ENCODE measurements around the gene FAM3B. TPM values are rescaled to one million over a fixed set of nuclear protein-coding genes. Genes with fewer than 3 reads are reported as not detected.

The FAM3B gene
- total RNA-seq, 1 donor from 2014 or later, result 0.90 TPM

DNA sequence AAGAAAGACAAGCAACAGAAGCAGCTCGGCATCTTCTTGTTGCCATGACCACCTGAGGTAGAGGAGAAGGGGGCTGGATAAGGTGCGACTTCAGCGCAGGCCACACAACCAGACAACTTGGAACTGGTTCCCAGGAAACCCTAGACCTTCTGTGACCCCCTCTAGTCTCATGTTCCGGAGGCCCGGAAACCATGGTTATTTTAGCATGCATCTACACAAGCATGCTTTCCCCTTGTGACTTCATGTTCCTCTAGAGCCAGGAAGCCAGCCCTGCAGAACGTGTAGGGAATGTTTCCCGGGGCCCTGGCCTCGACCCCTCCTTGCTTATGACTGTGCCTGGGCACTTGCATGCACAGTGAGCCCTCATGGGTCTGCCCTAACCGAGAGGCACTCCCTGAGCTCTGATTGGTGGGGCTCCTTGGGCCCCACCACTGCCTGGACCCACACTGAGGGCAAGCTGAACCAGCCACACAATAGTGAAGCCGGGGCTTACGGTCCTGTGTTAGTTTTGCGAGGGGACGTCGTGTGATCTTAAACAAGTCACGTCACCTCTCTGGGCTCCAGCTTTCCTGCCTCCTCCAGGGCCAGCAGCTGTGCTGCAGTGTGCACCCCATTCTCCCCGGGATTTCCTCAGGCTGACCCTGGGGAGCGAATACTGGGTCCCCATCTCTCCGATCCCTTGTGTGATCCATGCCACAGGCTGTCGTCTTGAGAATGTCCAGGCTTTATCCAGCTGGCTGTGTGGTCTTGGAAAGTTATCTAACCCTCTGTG lies 33.2 kb downstream of the FAM3B start:
- peak; percentile 57 for DNase-seq (ENCODE audit: low spot score)

DNA sequence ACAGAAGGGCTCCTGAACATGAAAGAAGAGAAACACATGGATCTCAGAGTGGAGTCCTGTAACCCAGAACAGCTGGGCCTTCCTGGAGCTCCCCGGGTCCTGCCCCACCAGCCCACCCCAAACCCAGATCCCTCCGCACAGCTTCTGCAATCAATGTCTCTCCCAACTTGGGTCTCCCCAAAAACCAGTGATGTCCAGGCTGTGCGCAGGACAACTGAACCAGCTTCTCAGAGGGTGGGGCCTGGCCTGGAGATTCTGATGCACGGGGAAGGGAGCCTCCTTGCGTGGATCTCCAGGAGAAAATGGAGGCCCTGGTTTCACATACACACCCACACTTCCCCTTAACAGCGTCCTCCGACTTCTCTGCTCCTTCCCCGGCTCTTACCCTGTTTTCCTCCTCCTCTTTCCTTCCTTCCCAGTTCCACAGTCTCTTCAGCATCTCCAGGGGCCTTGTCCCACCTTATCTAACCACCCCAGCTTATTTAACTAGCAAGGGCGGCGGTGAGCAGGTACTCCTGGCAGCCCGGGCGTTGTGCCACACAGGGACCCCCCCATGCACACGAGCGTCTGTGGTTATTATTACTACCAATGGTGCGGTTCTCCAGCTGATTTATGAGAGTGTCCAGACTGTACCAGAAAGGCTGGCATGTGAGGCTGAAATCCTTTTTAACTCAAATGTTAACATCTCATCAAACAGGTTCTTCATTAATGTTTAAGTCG lies 34.0 kb downstream of the FAM3B start:
- peak; percentile 80 for DNase-seq (ENCODE audit: low spot score)

DNA sequence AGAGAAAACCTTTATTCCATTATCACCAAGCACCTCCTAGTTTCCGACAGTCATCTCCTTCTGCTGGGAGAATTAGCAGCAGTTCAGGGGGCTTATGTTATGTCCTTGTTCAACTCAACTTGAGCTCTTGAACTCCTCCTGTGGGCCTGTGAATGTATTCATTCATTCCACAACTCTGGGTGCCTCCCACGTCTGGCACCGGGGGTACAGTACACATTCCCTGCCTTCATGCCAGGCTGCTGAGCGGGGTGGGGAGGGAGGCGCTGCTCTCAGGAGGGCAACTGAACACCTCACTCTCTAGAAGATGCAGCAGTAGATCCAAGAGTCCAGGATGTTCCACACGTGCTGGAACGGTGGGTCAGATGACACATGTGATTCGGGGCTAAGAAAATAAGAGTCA lies 40.9 kb downstream of the FAM3B start:
- peak; percentile 77 for DNase-seq (ENCODE audit: low spot score)

DNA sequence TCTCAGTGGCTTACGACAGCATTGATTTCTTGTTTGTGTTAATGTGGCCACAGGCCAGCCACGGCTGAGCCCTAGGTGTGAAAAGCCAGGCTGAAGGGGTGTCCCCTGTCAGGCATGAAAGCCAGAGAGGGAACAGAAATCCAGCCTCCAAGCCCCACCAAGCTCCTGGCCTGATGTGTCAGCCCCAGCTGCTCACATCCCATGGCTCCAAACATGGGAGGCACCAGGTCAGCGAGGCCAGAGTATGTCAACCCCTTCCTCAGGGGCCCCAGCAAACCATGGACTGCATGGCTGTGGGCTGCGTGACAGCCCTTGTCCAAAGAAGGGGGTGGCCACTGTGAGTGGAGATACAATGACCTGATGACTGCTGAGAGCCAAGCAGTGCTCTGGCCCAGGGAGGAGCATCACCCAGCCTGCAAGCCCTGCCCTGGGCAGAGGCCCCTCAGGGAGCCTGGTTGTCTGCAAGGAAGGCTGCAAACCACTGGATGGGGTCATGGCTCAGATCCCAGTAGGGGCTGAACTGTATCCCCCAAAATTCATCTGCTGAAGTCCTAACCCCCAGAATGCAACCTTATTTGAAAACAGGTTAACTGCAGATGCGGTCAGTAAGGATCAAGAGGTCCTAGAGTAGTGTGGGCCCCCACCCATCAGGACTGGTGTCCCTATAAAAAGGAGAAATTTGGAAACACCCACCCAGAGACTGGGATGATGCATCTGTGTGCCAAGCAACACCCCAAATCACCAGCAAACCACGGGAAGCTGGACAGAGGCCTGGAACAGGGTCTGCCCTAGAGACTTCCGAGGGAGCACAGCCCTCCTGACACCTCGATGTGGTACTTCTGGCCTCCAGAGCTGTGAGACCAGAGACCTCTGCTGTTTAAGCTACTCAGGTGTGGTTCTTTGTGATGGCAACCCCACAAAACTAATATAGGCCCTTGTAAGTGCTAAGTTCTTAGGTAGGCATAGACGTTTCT lies 41.9 kb downstream of the FAM3B start:
- peak; percentile 87 for DNase-seq (ENCODE audit: low spot score)

GRCh38 chr21:41359286-41359685 lies 42.7 kb downstream of the FAM3B start:
- peak; percentile 55 for DNase-seq (ENCODE audit: low spot score)

- peak; percentile 43 for DNase-seq (ENCODE audit: low spot score)
These were observed 43.1 kb downstream of the FAM3B start for GRCh38 chr21:41359754-41360071.

DNA sequence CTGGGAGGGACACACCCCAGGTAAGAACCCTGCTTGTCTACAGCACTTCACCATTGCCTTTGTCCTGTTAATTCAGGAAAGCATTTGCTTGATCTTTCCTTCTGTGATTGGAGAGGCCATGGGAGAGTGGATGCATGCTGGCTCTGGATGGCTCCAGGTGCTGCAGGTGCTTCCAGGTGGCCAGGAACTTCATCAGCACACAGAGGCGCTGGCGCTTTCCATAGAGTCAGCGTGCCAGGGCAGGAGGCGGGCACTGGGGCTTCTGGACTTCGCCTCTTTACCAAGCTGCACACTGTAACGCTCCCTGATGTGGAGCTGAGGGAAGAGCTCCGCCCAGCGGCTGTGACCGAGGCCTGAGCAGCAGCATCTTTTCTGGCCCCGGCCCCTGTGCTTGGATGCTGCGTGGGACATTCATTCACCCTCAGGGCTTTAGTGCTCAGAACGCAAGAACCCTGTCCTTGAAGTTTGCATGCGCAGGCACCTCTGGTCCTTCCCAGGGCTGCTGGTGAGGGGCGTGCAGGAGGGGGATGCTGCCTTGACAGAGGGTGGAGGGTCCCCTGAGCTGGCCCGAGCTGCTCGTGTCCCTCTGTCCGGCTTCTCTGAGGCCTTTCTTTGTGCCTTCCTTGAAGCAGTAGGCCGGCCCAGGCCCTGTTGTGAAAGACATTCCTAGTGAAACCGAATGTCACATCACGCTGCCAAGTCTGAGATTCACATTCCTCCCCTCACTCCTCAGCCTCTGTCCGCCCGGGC lies 43.6 kb downstream of the FAM3B start:
- DNase-seq (ENCODE audit: low spot score), result peak; percentile 89

DNA sequence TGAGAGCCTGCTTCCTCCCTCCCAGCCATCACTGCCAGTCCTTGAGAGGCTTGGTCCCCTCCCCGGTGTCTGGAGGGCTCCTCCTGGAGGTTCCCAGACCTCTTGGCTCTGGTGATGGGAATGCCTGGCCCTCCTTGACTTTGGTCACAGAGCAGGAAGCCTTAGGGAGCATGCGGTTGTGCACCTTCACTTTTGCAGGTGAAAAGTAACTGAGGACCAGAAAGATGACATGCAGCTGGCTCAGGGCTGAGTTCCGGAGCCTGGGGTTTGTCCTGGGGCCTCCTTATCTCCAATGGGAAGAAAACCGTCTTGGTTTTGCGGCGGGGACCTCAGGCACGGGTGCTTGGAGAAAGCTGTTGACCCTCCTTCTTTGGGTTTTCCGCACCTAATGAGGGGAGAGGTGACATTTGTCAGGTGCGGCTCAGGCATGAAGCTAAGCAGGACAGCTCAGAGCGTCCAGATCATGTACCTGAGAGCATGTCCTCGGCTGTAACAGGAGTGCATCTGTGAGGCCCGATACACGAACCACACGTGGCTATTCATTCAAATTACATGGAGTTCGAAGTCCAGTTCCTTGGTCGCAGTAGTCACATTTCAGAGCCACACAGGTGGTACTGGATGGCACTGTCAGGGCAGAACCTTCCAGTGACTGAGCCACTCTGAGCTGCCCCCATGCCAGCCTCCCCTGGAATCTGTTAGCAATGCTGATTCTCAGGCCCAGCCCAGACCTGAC lies 44.6 kb downstream of the FAM3B start:
- DNase-seq (ENCODE audit: low spot score), result peak; percentile 65

- peak; percentile 90 for DNase-seq (ENCODE audit: low spot score)
These were observed 45.4 kb downstream of the FAM3B start, which contains the start of gene MX2 for GRCh38 chr21:41361786-41362604. TSS of gene MX2 (plus strand) at chr21:41362027. CDS start at chr21:41376907, 14,880 bp downstream.

DNA sequence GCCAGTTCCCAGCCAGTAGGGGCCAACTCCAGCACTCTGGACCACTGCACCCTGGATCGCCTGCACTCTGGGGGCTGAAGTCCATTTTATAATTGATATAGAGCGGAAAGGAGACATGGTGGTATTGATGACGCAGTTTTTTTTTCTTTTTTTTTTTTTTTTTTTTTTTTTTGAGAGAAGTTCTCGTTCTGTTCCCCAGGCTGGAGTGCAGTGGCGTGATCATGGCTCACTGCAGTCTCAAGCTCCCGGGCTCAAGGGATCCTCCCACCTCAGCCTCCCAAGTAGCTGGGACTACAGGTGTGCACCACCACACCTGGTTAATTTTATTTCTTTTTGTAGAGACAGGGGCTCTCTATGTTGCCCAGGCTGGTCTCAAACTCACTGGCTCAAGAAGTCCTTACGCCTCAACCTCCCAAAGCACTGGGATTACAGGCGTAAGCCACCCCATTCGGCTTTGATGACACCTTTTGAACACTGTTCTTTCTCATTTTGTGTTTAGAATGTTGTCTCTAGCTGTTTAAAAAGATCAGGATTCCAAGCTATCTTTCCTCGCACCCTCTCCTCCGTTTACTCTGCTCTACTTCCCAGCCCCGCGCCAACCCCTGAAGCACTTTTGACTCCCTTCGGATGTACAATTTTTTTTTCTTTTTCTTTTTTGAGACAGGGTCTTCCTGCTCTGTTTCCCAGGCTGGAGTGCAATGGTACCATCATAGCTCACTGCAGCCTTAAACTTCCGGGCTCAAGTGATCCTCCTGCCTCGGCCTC lies 46.2 kb downstream of the FAM3B start:
- DNase-seq (ENCODE audit: low spot score), result peak; percentile 41

- peak; percentile 81 for DNase-seq (ENCODE audit: low spot score)
These were observed 47.0 kb downstream of the FAM3B start for GRCh38 chr21:41363370-41364270.

DNA sequence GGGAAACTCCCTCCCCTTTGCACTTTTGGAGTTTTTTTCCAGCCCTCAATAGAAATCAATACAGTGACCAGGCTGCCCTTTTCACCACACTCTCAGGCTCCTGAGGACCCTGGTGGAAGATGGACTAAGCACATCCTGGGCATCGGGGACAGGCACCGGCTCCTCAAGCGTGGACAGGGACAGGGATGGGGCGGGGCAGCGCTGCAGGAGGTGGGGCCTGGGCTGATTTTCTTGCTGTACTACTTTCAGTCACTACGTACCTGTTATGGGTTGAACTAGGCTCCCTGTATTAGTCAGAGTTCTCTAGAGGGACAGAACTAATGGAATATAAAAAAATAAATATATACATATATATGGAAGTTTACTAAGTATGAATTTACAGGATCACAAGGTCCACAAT lies 47.7 kb downstream of the FAM3B start:
- DNase-seq (ENCODE audit: low spot score), result peak; percentile 60

GRCh38 chr21:41365377-41366107 lies 48.9 kb downstream of the FAM3B start:
- peak; percentile 51 for DNase-seq (ENCODE audit: low spot score)

DNA sequence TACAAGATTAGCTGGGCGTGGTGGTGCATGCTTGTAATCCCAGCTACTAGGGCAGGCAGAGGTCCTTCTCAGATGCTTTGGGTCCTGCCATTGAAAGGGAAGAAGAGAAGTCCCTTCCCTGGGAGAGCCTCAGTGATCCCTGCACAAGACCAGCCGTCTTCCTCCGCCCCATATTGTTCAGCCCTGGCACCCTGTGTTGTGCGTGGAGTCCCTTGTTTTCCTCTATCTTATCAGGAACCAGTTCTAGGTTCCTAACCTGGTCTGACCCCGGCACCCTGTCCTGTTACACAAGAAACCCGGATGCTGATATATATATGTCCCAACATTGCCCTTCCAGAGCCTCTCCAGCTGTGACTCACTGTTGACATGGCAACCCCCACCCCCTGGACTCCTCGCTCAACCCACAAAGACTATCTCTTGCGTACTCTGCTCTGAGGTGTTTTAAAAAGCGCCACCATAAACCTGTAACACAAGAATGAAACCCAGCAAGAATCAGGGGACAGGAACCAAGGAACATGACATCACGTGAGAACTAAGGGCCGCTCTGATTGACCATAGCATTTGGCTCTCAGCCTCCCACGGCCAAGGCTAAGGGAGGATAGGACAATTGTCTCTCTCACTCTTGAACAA lies 50.0 kb downstream of the FAM3B start:
- DNase-seq (ENCODE audit: low spot score), result peak; percentile 75

DNA sequence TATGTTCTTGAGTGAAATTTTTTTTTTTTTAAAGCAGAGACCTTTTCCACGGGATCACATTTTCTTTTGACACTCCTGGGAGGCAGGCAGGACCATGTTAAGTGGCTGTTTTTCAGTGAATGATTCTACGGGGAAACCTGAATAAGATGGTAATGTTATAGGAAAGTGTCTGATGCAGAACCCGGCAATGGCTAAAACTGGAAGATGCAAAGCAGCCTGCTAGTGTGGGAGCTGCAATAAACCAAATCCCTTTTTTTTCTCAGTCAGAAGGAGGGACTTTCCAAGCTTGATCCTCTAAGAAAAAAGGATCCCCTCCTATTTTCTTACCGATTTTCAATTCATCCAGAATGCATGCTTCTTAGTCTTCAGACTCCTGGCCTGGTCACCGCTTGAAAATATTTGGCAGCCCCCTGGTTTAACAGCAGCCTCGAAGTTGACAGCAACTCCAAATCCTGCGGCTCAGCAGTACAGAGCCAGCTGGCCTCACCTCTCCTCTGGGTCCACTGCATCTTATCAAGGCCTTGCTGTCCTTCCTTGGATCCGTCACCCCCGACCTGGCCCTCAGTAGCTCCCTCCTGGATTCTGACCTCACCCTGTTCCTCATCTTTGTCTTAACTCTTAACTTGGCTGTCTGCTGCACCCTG lies 50.8 kb downstream of the FAM3B start:
- peak; percentile 45 for DNase-seq (ENCODE audit: low spot score)

Measured in mesenteric fat pad (tissue), 1 donor.